Osteocyte (in vitro differentiated cells): Measurements from ENCODE around the gene SLC5A12. TPM values are rescaled to one million over a fixed set of nuclear protein-coding genes. Genes with fewer than 3 reads are reported as not detected.

Experiments
- DNase-seq: peaks from one replicate; pipeline ENCODE4 v3.0.0; 2021; ENCODE audit warnings: mixed read lengths; ENCODE audit not compliant: unreplicated experiment; ENCODE audit errors: extremely low spot score
- H3K27ac Mint-ChIP-seq: one replicate; pipeline ENCODE4 v1.8.0; 2021; ENCODE audit warnings: mild to moderate bottlenecking, mixed read lengths; ENCODE audit not compliant: unreplicated experiment
- H3K27me3 Mint-ChIP-seq: one replicate; pipeline ENCODE4 v1.8.0; 2021; ENCODE audit warnings: mixed read lengths; ENCODE audit not compliant: unreplicated experiment
- H3K36me3 Mint-ChIP-seq: one replicate; pipeline ENCODE4 v1.8.0; 2021; ENCODE audit warnings: mixed read lengths; ENCODE audit not compliant: unreplicated experiment
- H3K4me1 Mint-ChIP-seq: one replicate; pipeline ENCODE4 v1.8.0; 2021; ENCODE audit warnings: mixed read lengths; ENCODE audit not compliant: unreplicated experiment
- H3K4me3 Mint-ChIP-seq: one replicate; pipeline ENCODE4 v1.8.0; 2021; ENCODE audit warnings: mild to moderate bottlenecking, moderate library complexity, mixed read lengths; ENCODE audit not compliant: unreplicated experiment
- H3K9me3 Mint-ChIP-seq: one replicate; pipeline ENCODE4 v1.8.0; 2021; ENCODE audit warnings: mixed read lengths; ENCODE audit not compliant: unreplicated experiment
- CTCF ChIP-seq: fragments of 200-600 bp; sonication (generic); IDR thresholded peaks from 2 replicates; pipeline ENCODE4 v1.5.0; 2021; ENCODE audit warnings: antibody characterized with exemption, mild to moderate bottlenecking, moderate library complexity
- total RNA-seq: library from RNA; stranded (reverse); gene quantifications from 2 replicates; pipeline ENCODE4 v1.2.1, GENCODE V29; 2021

Gene SLC5A12
- total RNA-seq, 1 donor from 2014 or later, result 1.2 TPM

GRCh38 chr11:26764315-26764714 lies 42.5 kb upstream of the SLC5A12 start:
- Mint-ChIP-seq H3K36me3 (no peaks in the 10 kb centered on the region), H3K4me3 (no peak overlapping the region), H3K27me3 (no peaks in the 10 kb centered on the region), H3K9me3 (no peaks in the 10 kb centered on the region), H3K27ac (no peak overlapping the region), H3K4me1 (peaks cover 3% of the 10 kb centered on the region)
- DNase-seq, result no peak
- no peak for TF ChIP-seq CTCF

- no peak for TF ChIP-seq CTCF
- Mint-ChIP-seq H3K36me3 (peaks cover 7% of the 10 kb centered on the region), H3K27me3 (no peaks in the 10 kb centered on the region), H3K27ac (no peak overlapping the region), H3K4me1 (peaks cover 20% of the 10 kb centered on the region), H3K9me3 (peaks cover 10% of the 10 kb centered on the region), H3K4me3 (no peak overlapping the region)
- no peak for DNase-seq
These were observed 40.2 kb upstream of the SLC5A12 start for GRCh38 chr11:26762089-26762488.

- H3K4me3 Mint-ChIP-seq, result no peak overlapping the region
These were observed 39.5 kb upstream of the SLC5A12 start for GRCh38 chr11:26761361-26761809.

GRCh38 chr11:26757995-26758394 lies 36.1 kb upstream of the SLC5A12 start:
- TF ChIP-seq CTCF, result no peak
- no peaks in the 10 kb centered on the region for H3K27me3 Mint-ChIP-seq
- peak overlapping the region; percentile 96 for H3K27ac Mint-ChIP-seq
- H3K4me1 Mint-ChIP-seq, result peaks cover 33% of the 10 kb centered on the region
- peaks cover 15% of the 10 kb centered on the region for H3K9me3 Mint-ChIP-seq
- peaks cover 9% of the 10 kb centered on the region for H3K36me3 Mint-ChIP-seq
- DNase-seq, result no peak
- no peak overlapping the region for H3K4me3 Mint-ChIP-seq

More at GRCh38 chr11:26761361-26761809, 39.5 kb upstream of the SLC5A12 start:
- Mint-ChIP-seq H3K27ac (no peak overlapping the region), H3K27me3 (no peaks in the 10 kb centered on the region), H3K9me3 (peaks cover 15% of the 10 kb centered on the region), H3K36me3 (peaks cover 9% of the 10 kb centered on the region), H3K4me1 (peaks cover 24% of the 10 kb centered on the region)
- TF ChIP-seq CTCF, result no peak
- DNase-seq, result no peak

GRCh38 chr11:26755762-26756161 lies 33.9 kb upstream of the SLC5A12 start:
- Mint-ChIP-seq H3K36me3 (peaks cover 9% of the 10 kb centered on the region), H3K4me1 (peaks cover 34% of the 10 kb centered on the region), H3K9me3 (peaks cover 15% of the 10 kb centered on the region), H3K27ac (no peak overlapping the region), H3K27me3 (peaks cover 3% of the 10 kb centered on the region), H3K4me3 (no peak overlapping the region)
- DNase-seq, result no peak
- TF ChIP-seq CTCF, result no peak
